Measurements from ENCODE around the gene ERC2.

ERC2 gene

GRCh38 chr3:55714057-55714456 is 754.2 kb downstream of the ERC2 start:
- no peak overlapping the region for H3K4me3 ChIP-seq (ENCODE audit: low read depth, low read length)
- in situ Hi-C loops (cut with HindIII; ENCODE audit: low sequenced_read_pairs), result no loop called here
- DNase-seq (ENCODE audit: low read depth), result no peak
- no peak for TF ChIP-seq CTCF (IDR thresholded peaks at IDR 0.05; ENCODE audit: low read depth, low read length, missing control alignments)

- in situ Hi-C loops (cut with HindIII; ENCODE audit: low sequenced_read_pairs), result no loop called here
- DNase-seq (ENCODE audit: low read depth), result no peak
- TF ChIP-seq CTCF (IDR thresholded peaks at IDR 0.05; ENCODE audit: low read depth, low read length, missing control alignments), result no peak
- no peak overlapping the region for H3K4me3 ChIP-seq (ENCODE audit: low read depth, low read length)
These were observed 756.6 kb downstream of the ERC2 start for GRCh38 chr3:55711646-55712045.

GRCh38 chr3:55709411-55710012 is 758.8 kb downstream of the ERC2 start:
- no peak for TF ChIP-seq CTCF (IDR thresholded peaks at IDR 0.05; ENCODE audit: low read depth, low read length, missing control alignments)
- no peak overlapping the region for H3K4me3 ChIP-seq (ENCODE audit: low read depth, low read length)
- no peak for DNase-seq (ENCODE audit: low read depth)
- in situ Hi-C loops (cut with HindIII; ENCODE audit: low sequenced_read_pairs), result no loop called here

- H3K4me3 ChIP-seq (ENCODE audit: low read depth, low read length), result no peak overlapping the region
- in situ Hi-C loops (cut with HindIII; ENCODE audit: low sequenced_read_pairs), result no loop called here
- TF ChIP-seq CTCF (IDR thresholded peaks at IDR 0.05; ENCODE audit: low read depth, low read length, missing control alignments), result no peak
- DNase-seq (ENCODE audit: low read depth), result no peak
These were observed 759.3 kb downstream of the ERC2 start for GRCh38 chr3:55708921-55709320.

GRCh38 chr3:55708242-55708641 is 760.0 kb downstream of the ERC2 start:
- DNase-seq (ENCODE audit: low read depth), result no peak
- in situ Hi-C loops (cut with HindIII; ENCODE audit: low sequenced_read_pairs), result no loop called here
- no peak for TF ChIP-seq CTCF (IDR thresholded peaks at IDR 0.05; ENCODE audit: low read depth, low read length, missing control alignments)

GRCh38 chr3:55704521-55704920 is 763.7 kb downstream of the ERC2 start:
- in situ Hi-C loops (cut with HindIII; ENCODE audit: low sequenced_read_pairs), result no loop called here
- no peak overlapping the region for H3K4me3 ChIP-seq (ENCODE audit: low read depth, low read length)
- no peak for TF ChIP-seq CTCF (IDR thresholded peaks at IDR 0.05; ENCODE audit: low read depth, low read length, missing control alignments)
- DNase-seq (ENCODE audit: low read depth), result no peak

More at GRCh38 chr3:55708242-55708641, 760.0 kb downstream of the ERC2 start:
- no peak overlapping the region for H3K4me3 ChIP-seq (ENCODE audit: low read depth, low read length)

All from astrocyte of the cerebellum (primary cell).